GM18951 (cell line): ENCODE measurements around the gene OR5H2.
"Not testable (repeated sequence)": the region's sequence is repeated elsewhere in the genome, so short reads cannot be mapped to it uniquely, and the experiment has no call there.

Experiments
- POLR2A ChIP-seq: IDR thresholded peaks from 4 replicates; pipeline ENCODE4 v1.6.1; 2011; ENCODE audit warnings: mild to moderate bottlenecking; ENCODE audit not compliant: insufficient read length, insufficient read depth; ENCODE audit errors: extremely low read depth
- in situ Hi-C: fragments of 300-500 bp; cut with MboI; formaldehyde crosslinking; loops from one replicate; pipeline ENCODE4 v1.12.0; 2022; ENCODE audit warnings: low sequenced_read_pairs, mixed read lengths, inconsistent platforms; ENCODE audit not compliant: unreplicated experiment

OR5H2 gene

DNA sequence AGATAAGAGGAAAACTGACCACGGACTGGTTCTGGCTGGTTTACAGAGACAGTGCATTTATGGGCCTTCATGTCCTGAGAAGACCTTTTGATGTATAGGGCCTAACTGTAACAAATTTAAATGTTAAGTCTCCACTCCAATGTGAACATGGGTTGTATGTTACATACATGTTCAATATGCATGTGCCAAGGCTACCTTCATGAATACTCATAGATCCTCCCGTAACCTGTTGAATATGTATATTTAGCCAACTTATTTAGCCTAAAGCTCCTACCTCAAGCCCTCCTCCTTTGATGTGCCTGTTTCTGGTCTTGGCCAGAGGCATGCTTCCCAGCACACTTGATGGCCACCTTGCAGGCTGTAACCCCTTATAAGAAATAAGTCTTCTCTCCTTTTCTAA is at the start of gene OR5H2:
Gene OR5H2 (plus strand): TSS at position 301 of the 400 bp plus-strand sequence. CDS start 398 bp downstream, outside the sequence.
- in situ Hi-C loops = no loop called here
- TF ChIP-seq POLR2A = no peak

DNA sequence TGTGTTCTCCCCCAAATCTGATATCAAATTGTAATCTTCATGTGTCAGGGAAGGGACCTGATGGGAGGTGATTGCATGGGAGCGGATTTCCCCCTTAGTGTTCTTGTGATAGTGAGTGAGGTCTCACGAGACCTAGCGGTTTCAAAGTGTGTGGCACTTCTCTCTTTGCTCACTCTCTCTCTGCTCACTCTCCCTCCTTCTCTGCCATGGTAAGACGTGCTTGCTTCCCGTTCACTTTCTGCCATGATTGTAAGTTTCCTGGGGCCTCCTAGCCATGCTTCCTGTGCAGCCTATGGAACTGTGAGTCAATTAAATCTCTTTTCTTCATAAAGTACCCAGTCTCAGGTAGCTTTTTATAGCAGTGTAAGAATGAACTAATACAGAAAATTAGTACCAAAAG is 48.8 kb upstream of the OR5H2 start:
- no peak for TF ChIP-seq POLR2A
- in situ Hi-C loops = no loop called here

DNA sequence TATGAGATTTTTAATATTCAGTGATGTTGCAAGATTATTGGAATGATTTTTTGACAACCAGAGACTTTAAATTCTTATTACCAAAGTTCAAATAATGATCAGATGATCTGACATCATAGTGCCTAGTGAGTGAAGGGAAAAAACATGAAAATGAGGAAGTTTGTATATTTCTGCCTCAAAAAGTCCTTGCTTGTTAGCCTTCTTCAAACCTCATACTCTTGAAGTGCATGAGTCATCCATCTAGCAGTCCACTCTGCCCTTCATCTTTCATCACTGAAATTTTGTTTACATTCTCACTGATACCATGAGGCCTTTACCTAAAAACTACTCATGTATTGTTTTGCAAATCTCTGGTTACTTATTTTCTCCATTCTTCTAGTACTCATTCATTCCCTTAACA is 42.2 kb upstream of the OR5H2 start:
- TF ChIP-seq POLR2A = no peak
- in situ Hi-C loops = no loop called here

DNA sequence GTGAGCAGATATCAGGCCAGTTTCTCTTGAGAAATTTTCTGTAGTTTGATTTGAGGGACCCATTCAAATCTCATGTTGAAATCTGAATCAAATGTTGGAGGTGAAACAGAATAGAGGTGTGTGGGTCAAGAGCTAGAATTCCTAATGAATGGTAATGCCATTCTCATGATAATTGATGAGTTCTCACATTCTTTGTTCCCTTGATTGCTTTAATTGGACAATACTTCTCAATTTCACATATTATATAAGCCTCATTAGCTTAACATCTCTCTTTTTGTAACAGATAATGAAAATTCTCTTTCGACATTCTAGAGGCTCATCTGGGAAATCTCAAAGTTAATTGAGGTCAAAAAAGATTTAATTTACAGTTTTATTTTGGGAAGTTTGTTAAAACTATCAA is 40.1 kb upstream of the OR5H2 start:
- in situ Hi-C loops = no loop called here
- no peak for TF ChIP-seq POLR2A

- TF ChIP-seq POLR2A = no peak
- in situ Hi-C loops = no loop called here
Observed at GRCh38 chr3:98243843-98244242, 38.5 kb upstream of the OR5H2 start.

- in situ Hi-C loops = no loop called here
- no peak for TF ChIP-seq POLR2A
Observed at GRCh38 chr3:98246142-98246541, 36.2 kb upstream of the OR5H2 start.

DNA sequence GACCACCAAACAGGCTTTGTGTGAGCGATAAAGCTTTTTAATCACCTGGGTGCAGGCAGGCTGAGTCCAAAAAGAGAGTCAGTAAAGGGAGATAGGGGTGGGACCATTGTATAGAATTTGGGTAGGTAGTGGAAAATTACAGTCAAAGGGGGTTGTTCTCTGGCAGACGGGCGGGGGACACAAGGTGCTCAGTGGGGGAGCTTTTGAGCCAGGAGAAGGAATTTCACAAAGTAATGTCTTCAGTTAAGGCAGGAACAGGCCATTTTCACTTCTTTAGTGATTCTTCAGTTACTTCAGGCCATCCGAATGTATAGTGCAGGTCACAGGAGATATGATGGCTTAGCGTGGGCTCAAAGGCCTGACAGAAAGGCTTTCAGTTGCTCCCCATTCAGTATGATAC is 26.3 kb upstream of the OR5H2 start:
- in situ Hi-C loops = not testable (repeated sequence)

DNA sequence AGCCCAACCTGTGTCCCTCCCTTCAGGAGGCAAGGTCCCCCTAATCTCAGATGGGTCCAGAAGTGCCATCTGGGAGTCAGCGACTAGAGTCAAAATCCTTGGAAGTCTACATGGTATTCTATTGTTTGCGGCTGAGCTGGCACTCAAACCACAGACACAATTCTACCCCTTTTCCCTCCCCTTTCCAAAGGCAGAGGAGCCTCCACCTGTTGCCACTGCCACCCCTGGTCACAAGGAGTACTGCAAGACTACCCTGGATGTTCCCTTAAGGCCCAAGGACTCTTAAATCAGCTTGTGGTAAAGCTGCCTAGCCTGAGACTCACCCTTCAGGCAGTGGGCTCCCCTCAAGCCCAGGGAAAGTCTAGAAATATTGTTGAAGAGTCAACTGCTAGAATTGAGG is 22.6 kb upstream of the OR5H2 start:
- TF ChIP-seq POLR2A = no peak
- in situ Hi-C loops = no loop called here

DNA sequence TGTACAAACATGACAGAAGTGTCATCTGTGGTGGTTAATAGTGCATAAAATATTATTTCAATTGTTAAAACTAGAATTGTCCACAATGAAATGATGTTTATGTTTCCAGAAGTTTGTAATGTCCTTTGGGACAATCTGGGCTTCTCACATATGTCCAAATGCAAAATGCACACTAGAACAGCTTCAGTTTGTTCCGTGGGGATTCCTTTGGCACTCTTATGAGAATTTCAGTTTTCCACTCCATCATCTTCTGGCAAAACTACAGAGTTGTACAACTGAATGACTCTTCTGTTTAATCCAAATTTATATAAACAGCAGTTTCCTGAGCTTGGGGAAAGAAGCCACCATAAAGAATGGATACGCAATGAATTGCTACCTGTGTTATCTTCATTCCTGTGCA is 20.3 kb upstream of the OR5H2 start:
- no peak for TF ChIP-seq POLR2A
- in situ Hi-C loops = no loop called here

DNA sequence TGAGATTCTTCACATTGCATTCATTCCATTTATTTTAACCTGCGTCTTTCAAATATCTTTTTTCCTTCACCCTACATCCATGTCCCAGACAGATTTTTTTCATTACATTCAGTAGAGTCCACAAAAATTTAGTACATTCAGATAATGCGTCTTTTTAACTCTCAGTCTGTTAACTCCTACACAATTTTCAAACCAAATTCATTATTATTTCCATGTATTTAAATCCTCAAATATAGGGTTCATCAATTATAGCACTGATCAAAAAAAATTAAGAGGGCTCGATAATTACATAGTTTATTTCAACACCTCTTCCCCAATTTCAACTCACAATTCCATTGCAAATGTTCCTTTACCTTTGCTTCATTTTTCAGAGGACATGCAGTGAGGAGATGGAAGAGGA is 18.4 kb upstream of the OR5H2 start, which contains the start of gene OR5H6:
Gene OR5H6 (plus strand): TSS at position 301 of the 400 bp plus-strand sequence. CDS start 89 bp downstream, at position 390.
- in situ Hi-C loops = no loop called here
- TF ChIP-seq POLR2A = no peak

DNA sequence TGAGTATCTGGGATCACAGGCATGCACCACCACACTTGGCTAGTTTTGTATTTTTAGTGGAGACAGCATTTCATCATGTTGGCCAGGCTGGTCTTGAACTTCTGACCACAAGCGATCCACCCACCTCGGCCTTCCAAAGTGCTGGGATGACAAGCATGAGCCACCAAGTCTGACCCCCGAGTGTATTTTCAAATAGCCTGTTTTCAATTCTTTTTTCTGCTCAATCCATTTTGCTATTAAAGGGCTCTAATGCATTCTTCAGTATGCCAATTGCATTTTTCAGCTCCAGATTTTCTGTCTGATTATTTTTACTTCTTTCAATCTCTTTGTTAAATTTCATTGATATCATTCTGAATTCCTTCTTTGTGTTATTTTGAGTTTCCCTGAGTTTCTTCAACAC is 12.5 kb upstream of the OR5H2 start:
- no peak for TF ChIP-seq POLR2A
- in situ Hi-C loops = no loop called here

DNA sequence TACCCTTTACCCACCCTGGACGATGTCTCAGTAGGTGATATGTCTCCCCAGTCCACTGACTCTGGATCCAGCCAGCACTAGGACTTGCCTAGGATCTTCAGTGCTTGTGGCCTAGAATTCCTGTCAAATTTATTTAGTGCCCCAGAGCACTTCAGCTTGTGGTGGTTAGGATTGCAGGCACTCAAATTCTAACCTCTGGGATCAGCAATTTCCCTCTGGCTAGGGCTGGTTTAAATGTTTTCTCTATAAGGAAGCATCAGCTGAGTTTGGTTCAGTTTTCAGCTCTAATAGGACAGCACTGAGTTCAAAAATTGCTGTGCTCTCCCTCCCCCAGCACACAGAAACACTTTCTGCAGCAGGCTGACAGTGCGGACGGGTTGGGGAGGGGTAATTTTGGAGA is 10.2 kb upstream of the OR5H2 start:
- in situ Hi-C loops = no loop called here
- TF ChIP-seq POLR2A = no peak

DNA sequence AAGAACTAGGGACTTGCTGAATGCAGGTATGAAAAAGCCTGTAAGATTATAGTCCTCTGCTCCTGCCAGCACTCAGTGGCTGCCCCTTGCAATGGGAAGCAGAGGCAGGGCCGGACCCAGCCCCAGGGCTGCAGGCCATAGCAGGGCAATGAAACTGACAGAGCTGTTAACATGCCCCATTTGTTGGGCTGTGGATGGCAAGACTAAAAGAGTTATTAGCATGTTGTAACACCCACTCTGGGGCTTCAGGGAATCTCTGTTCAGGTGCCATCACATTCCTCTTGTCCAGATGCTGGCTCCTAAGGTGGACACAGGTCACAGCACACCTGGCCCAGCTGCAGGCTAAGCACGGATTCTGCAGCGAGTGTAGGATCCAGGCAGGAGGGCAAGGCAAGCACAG is 7.4 kb upstream of the OR5H2 start:
- in situ Hi-C loops = no loop called here
- no peak for TF ChIP-seq POLR2A

DNA sequence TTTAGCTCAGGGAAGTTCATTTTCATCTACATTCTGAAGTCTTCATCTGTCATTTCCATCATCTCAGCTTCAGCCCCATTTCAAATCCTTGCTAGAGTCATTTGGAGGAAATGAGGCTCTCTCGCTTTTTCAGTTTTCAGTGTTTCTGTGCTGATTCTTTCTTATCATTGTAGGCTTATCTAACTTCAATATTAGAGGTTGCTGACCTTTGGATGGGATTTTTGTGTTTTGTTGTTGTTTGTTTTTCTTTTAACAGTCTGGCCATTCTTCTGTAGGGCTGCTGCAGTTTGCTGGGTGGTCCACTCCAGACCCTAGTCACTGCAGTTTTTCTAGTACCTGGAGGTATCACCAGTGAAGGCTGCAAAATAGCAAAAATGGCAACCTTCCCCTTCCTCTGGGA is 8.6 kb downstream of the OR5H2 start:
- no peak for TF ChIP-seq POLR2A
- in situ Hi-C loops = no loop called here

GRCh38 chr3:98291332-98291957 is 9.1 kb downstream of the OR5H2 start:
- in situ Hi-C loops = no loop called here
- no peak for TF ChIP-seq POLR2A
